Right lobe of liver (tissue), 4 donors: ENCODE measurements around the gene PAQR4.

ENCODE experiments used
- POLR2A ChIP-seq: fragments of 450-650 bp; IDR thresholded peaks from one replicate; pipeline ENCODE4 v1.6.1; 2017; ENCODE audit warnings: antibody characterized with exemption, mild to moderate bottlenecking
- TF ChIP-seq, protein P1 (sequence below), 4 donors: fragments of 200-600 bp in 3 of 4; fragments of 450-650 bp in 1 of 4; IDR thresholded peaks; one replicate each; pipeline versions ENCODE4 v1.5.1 to v1.8.0; 2016 to 2022; ENCODE audit warnings: antibody characterized with exemption in 4 of 4, mild to moderate bottlenecking in 2 of 4
- donor health status: DM: no; HTN: no; CAD: no.
- donor health status: DM: no; HTN: no; CAD: no.
- donor health status: DM: no; HTN: yes; CAD: no.

DNA sequence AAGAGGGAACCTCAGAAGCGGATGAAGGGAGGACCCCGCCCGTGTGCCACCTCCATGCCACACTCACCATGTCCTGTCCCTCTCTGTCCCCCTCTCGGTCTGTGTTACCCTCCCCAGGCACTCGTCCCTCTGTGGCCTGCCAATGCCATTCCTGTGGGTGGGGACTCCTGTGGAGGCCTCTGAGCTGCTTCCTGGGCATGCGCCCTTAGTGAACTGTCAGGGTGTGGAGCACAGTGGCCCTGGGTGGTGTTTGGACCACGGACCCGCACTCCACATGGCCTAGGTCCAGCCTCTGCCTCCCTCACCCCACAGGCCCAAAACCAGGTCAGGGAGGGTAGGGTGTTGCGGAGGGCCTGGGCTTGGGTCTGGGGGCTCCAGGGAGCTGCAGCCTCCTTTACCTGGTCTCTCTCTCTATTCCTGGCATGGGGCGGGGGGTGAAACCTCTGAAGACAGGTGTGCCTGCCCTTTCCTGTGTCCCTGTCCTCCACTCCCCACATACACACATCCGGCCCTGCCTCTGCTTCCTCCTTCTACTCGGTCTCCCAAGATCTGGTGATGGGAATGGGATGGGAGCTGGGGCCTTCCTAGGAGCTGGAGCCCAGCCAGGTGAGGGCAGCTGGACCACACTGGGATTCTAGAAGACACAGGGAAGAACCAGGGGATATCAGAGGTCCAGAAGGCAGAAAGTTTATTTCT is 22.6 kb downstream of the PAQR4 start:
- TF ChIP-seq, protein P1, sequence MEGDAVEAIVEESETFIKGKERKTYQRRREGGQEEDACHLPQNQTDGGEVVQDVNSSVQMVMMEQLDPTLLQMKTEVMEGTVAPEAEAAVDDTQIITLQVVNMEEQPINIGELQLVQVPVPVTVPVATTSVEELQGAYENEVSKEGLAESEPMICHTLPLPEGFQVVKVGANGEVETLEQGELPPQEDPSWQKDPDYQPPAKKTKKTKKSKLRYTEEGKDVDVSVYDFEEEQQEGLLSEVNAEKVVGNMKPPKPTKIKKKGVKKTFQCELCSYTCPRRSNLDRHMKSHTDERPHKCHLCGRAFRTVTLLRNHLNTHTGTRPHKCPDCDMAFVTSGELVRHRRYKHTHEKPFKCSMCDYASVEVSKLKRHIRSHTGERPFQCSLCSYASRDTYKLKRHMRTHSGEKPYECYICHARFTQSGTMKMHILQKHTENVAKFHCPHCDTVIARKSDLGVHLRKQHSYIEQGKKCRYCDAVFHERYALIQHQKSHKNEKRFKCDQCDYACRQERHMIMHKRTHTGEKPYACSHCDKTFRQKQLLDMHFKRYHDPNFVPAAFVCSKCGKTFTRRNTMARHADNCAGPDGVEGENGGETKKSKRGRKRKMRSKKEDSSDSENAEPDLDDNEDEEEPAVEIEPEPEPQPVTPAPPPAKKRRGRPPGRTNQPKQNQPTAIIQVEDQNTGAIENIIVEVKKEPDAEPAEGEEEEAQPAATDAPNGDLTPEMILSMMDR (IDR thresholded peaks at IDR 0.05): no peak
- no peak for TF ChIP-seq POLR2A
